T-helper 1 cell treated with Interleukin-12 subunit alpha and Interleukin-12 subunit beta and Interleukin-4 antibody, amounts not matched to agents 30 μg/mL and 1 μg/mL, for 36 hours (primary cell): Measurements from ENCODE around the gene THSD7B.
"Not testable (repeated sequence)": the region's sequence is repeated elsewhere in the genome, so short reads cannot be mapped to it uniquely, and the experiment has no call there.

Source experiments
- H3K27ac Mint-ChIP-seq: one replicate; pipeline ENCODE4 v1.8.0; 2021; ENCODE audit warnings: mild to moderate bottlenecking, mixed read lengths
- H3K27me3 Mint-ChIP-seq: one replicate; pipeline ENCODE4 v1.8.0; 2021; ENCODE audit warnings: low read depth, mixed read lengths
- H3K36me3 Mint-ChIP-seq: one replicate; pipeline ENCODE4 v1.8.0; 2021; ENCODE audit warnings: low read depth, mixed read lengths
- H3K4me1 Mint-ChIP-seq: one replicate; pipeline ENCODE4 v1.8.0; 2021; ENCODE audit warnings: low read depth, mixed read lengths
- H3K4me3 Mint-ChIP-seq: one replicate; pipeline ENCODE4 v1.8.0; 2021; ENCODE audit warnings: mild to moderate bottlenecking, moderate library complexity, mixed read lengths
- H3K9me3 Mint-ChIP-seq: one replicate; pipeline ENCODE4 v1.8.0; 2021; ENCODE audit warnings: mixed read lengths

The THSD7B gene

GRCh38 chr2:136932700-136933099, 167.4 kb downstream of the THSD7B start:
- no peaks in the 10 kb centered on the region for H3K4me1 Mint-ChIP-seq
- H3K9me3 Mint-ChIP-seq, result no peaks in the 10 kb centered on the region
- no peak overlapping the region for H3K4me3 Mint-ChIP-seq
- no peaks in the 10 kb centered on the region for H3K27me3 Mint-ChIP-seq
- no peak overlapping the region for H3K27ac Mint-ChIP-seq
- no peaks in the 10 kb centered on the region for H3K36me3 Mint-ChIP-seq

GRCh38 chr2:136935119-136935518, 169.8 kb downstream of the THSD7B start:
- H3K4me1 Mint-ChIP-seq, result no peaks in the 10 kb centered on the region
- H3K27me3 Mint-ChIP-seq, result no peaks in the 10 kb centered on the region
- H3K36me3 Mint-ChIP-seq, result no peaks in the 10 kb centered on the region
- H3K27ac Mint-ChIP-seq, result no peak overlapping the region
- no peak overlapping the region for H3K4me3 Mint-ChIP-seq
- H3K9me3 Mint-ChIP-seq, result no peaks in the 10 kb centered on the region

GRCh38 chr2:136956050-136956449, 190.7 kb downstream of the THSD7B start:
- Mint-ChIP-seq H3K9me3 (no peaks in the 10 kb centered on the region), H3K4me3 (no peak overlapping the region), H3K27ac (no peak overlapping the region), H3K4me1 (no peaks in the 10 kb centered on the region), H3K36me3 (no peaks in the 10 kb centered on the region), H3K27me3 (no peaks in the 10 kb centered on the region)

- no peaks in the 10 kb centered on the region for H3K9me3 Mint-ChIP-seq
- no peaks in the 10 kb centered on the region for H3K4me1 Mint-ChIP-seq
- H3K27ac Mint-ChIP-seq, result no peak overlapping the region
- no peaks in the 10 kb centered on the region for H3K27me3 Mint-ChIP-seq
- no peak overlapping the region for H3K4me3 Mint-ChIP-seq
- no peaks in the 10 kb centered on the region for H3K36me3 Mint-ChIP-seq
Observed at GRCh38 chr2:136957044-136957443, 191.7 kb downstream of the THSD7B start.

GRCh38 chr2:136962105-136962725, 196.9 kb downstream of the THSD7B start:
- no peaks in the 10 kb centered on the region for H3K4me1 Mint-ChIP-seq
- no peaks in the 10 kb centered on the region for H3K27me3 Mint-ChIP-seq
- no peaks in the 10 kb centered on the region for H3K36me3 Mint-ChIP-seq
- H3K4me3 Mint-ChIP-seq, result no peak overlapping the region
- H3K9me3 Mint-ChIP-seq, result no peaks in the 10 kb centered on the region
- H3K27ac Mint-ChIP-seq, result no peak overlapping the region

GRCh38 chr2:136966485-136966884, 201.1 kb downstream of the THSD7B start:
- Mint-ChIP-seq H3K9me3 (no peaks in the 10 kb centered on the region), H3K4me3 (no peak overlapping the region), H3K27ac (no peak overlapping the region), H3K36me3 (no peaks in the 10 kb centered on the region), H3K4me1 (no peaks in the 10 kb centered on the region), H3K27me3 (no peaks in the 10 kb centered on the region)

GRCh38 chr2:136980303-136980702, 215.0 kb downstream of the THSD7B start:
- no peak overlapping the region for H3K4me3 Mint-ChIP-seq
- no peaks in the 10 kb centered on the region for H3K27me3 Mint-ChIP-seq
- no peaks in the 10 kb centered on the region for H3K36me3 Mint-ChIP-seq
- H3K9me3 Mint-ChIP-seq, result no peaks in the 10 kb centered on the region
- no peak overlapping the region for H3K27ac Mint-ChIP-seq
- no peaks in the 10 kb centered on the region for H3K4me1 Mint-ChIP-seq

- not testable (repeated sequence) for H3K4me3 Mint-ChIP-seq, H3K36me3 Mint-ChIP-seq, H3K27me3 Mint-ChIP-seq, H3K4me1 Mint-ChIP-seq, H3K9me3 Mint-ChIP-seq, H3K27ac Mint-ChIP-seq
Observed at GRCh38 chr2:136981689-136982088, 216.3 kb downstream of the THSD7B start.

- no peaks in the 10 kb centered on the region for H3K9me3 Mint-ChIP-seq
- H3K36me3 Mint-ChIP-seq, result no peaks in the 10 kb centered on the region
- H3K27me3 Mint-ChIP-seq, result no peaks in the 10 kb centered on the region
- no peaks in the 10 kb centered on the region for H3K4me1 Mint-ChIP-seq
- H3K4me3 Mint-ChIP-seq, result no peak overlapping the region
- H3K27ac Mint-ChIP-seq, result no peak overlapping the region
Observed at GRCh38 chr2:136985044-136985443, 219.7 kb downstream of the THSD7B start.

- no peaks in the 10 kb centered on the region for H3K36me3 Mint-ChIP-seq
- H3K27me3 Mint-ChIP-seq, result no peaks in the 10 kb centered on the region
- no peak overlapping the region for H3K27ac Mint-ChIP-seq
- no peaks in the 10 kb centered on the region for H3K4me1 Mint-ChIP-seq
- no peaks in the 10 kb centered on the region for H3K9me3 Mint-ChIP-seq
- no peak overlapping the region for H3K4me3 Mint-ChIP-seq
Observed at GRCh38 chr2:136986605-136987221, 221.4 kb downstream of the THSD7B start.

- H3K27ac Mint-ChIP-seq, result no peak overlapping the region
- H3K36me3 Mint-ChIP-seq, result no peaks in the 10 kb centered on the region
- H3K9me3 Mint-ChIP-seq, result no peaks in the 10 kb centered on the region
- no peak overlapping the region for H3K4me3 Mint-ChIP-seq
- H3K4me1 Mint-ChIP-seq, result no peaks in the 10 kb centered on the region
- no peaks in the 10 kb centered on the region for H3K27me3 Mint-ChIP-seq
Observed at GRCh38 chr2:136990316-136990715, 225.0 kb downstream of the THSD7B start.

GRCh38 chr2:136994793-136995192, 229.4 kb downstream of the THSD7B start:
- Mint-ChIP-seq H3K4me3 (no peak overlapping the region), H3K36me3 (no peaks in the 10 kb centered on the region), H3K4me1 (no peaks in the 10 kb centered on the region), H3K27me3 (no peaks in the 10 kb centered on the region), H3K27ac (no peak overlapping the region), H3K9me3 (no peaks in the 10 kb centered on the region)

GRCh38 chr2:136997557-136997956, 232.2 kb downstream of the THSD7B start:
- H3K27ac Mint-ChIP-seq, result no peak overlapping the region
- H3K36me3 Mint-ChIP-seq, result no peaks in the 10 kb centered on the region
- no peak overlapping the region for H3K4me3 Mint-ChIP-seq
- H3K4me1 Mint-ChIP-seq, result no peaks in the 10 kb centered on the region
- no peaks in the 10 kb centered on the region for H3K9me3 Mint-ChIP-seq
- H3K27me3 Mint-ChIP-seq, result no peaks in the 10 kb centered on the region

GRCh38 chr2:137000811-137001210, 235.5 kb downstream of the THSD7B start:
- Mint-ChIP-seq H3K36me3 (no peaks in the 10 kb centered on the region), H3K27ac (no peak overlapping the region), H3K9me3 (no peaks in the 10 kb centered on the region), H3K4me1 (no peaks in the 10 kb centered on the region), H3K27me3 (no peaks in the 10 kb centered on the region), H3K4me3 (no peak overlapping the region)

- Mint-ChIP-seq H3K4me3 (no peak overlapping the region), H3K36me3 (no peaks in the 10 kb centered on the region), H3K27me3 (no peaks in the 10 kb centered on the region), H3K27ac (no peak overlapping the region), H3K4me1 (no peaks in the 10 kb centered on the region), H3K9me3 (no peaks in the 10 kb centered on the region)
Observed at GRCh38 chr2:137002896-137003295, 237.6 kb downstream of the THSD7B start.

GRCh38 chr2:137005210-137005609, 239.9 kb downstream of the THSD7B start:
- Mint-ChIP-seq H3K4me3 (no peak overlapping the region), H3K27me3 (no peaks in the 10 kb centered on the region), H3K27ac (no peak overlapping the region), H3K36me3 (no peaks in the 10 kb centered on the region), H3K4me1 (no peaks in the 10 kb centered on the region), H3K9me3 (no peaks in the 10 kb centered on the region)
